MM.1S (cell line): ENCODE results near the gene CCDC85C.

ENCODE experiments used
- DNase-seq: peaks from one replicate; pipeline ENCODE4 v3.0.0-alpha.2; 2015
- H2AFZ ChIP-seq: fragments of 300-600 bp; sonication (generic); 2 replicates; pipeline ENCODE4 v1.6.0; 2016; ENCODE audit warnings: antibody characterized with exemption, low read length
- H3F3A ChIP-seq: fragments of 300-600 bp; sonication (generic); 2 replicates; pipeline ENCODE4 v1.6.1; 2016; ENCODE audit warnings: mild to moderate bottlenecking, antibody characterized with exemption, low read length, moderate library complexity, mixed read lengths; ENCODE audit not compliant: insufficient read depth
- H3K27ac ChIP-seq: fragments of 300-600 bp; sonication (generic); 2 replicates; pipeline ENCODE4 v1.5.1; 2016; ENCODE audit warnings: mild to moderate bottlenecking, low read length
- H3K27me3 ChIP-seq: fragments of 300-600 bp; sonication (generic); replicated peaks from 2 replicates; pipeline ENCODE4 v1.6.0; 2016; ENCODE audit warnings: low read length; ENCODE audit not compliant: insufficient read depth
- H3K36me3 ChIP-seq: fragments of 300-600 bp; sonication (generic); replicated peaks from 2 replicates; pipeline ENCODE4 v1.6.1; 2016; ENCODE audit warnings: mild to moderate bottlenecking, low read length, mixed read lengths; ENCODE audit not compliant: insufficient read depth
- H3K4me1 ChIP-seq: fragments of 300-600 bp; sonication (generic); 2 replicates; pipeline ENCODE4 v1.6.1; 2016; ENCODE audit warnings: low read length, mixed read lengths
- H3K4me2 ChIP-seq: fragments of 300-600 bp; sonication (generic); 2 replicates; pipeline ENCODE4 v1.6.0; 2016; ENCODE audit warnings: low read depth, low read length
- H3K4me3 ChIP-seq: fragments of 300-600 bp; sonication (generic); 2 replicates; pipeline ENCODE4 v1.5.1; 2016; ENCODE audit warnings: low read length, mixed read lengths
- H3K79me2 ChIP-seq: fragments of 300-600 bp; sonication (generic); 2 replicates; pipeline ENCODE4 v1.6.1; 2016; ENCODE audit warnings: mixed run types, low read length, mixed read lengths
- H3K9ac ChIP-seq: fragments of 300-600 bp; sonication (generic); 2 replicates; pipeline ENCODE4 v1.6.1; 2016; ENCODE audit warnings: low read length, mixed read lengths
- H3K9me2 ChIP-seq: fragments of 300-600 bp; sonication (generic); replicated peaks from 2 replicates; pipeline ENCODE4 v1.6.1; 2016; ENCODE audit warnings: mild to moderate bottlenecking, low read length, mixed read lengths; ENCODE audit not compliant: insufficient read depth
- H3K9me3 ChIP-seq: fragments of 300-600 bp; sonication (generic); replicated peaks from 2 replicates; pipeline ENCODE4 v1.6.1; 2016; ENCODE audit warnings: mild to moderate bottlenecking, low read length, mixed read lengths; ENCODE audit not compliant: insufficient read depth
- H4K20me1 ChIP-seq: fragments of 300-600 bp; sonication (generic); 2 replicates; pipeline ENCODE4 v1.6.1; 2016; ENCODE audit warnings: mild to moderate bottlenecking, low read length, moderate library complexity, mixed read lengths; ENCODE audit not compliant: insufficient read depth
- CTCF ChIP-seq: fragments of 300-600 bp; sonication (generic); IDR thresholded peaks from 2 replicates; pipeline ENCODE4 v1.5.1; 2016; ENCODE audit warnings: antibody characterized with exemption, low read length, mixed read lengths
- EZH2 ChIP-seq: fragments of 300-600 bp; sonication (generic); optimal IDR thresholded peaks from 2 replicates; pipeline ENCODE3; 2017; ENCODE audit warnings: low read depth, mild to moderate bottlenecking, antibody characterized with exemption, low read length, mixed read lengths
- EZH2phosphoT487 ChIP-seq: fragments of 300-600 bp; sonication (generic); IDR thresholded peaks from 2 replicates; pipeline ENCODE4 v1.6.1; 2018; ENCODE audit warnings: antibody characterized with exemption, low read length

CCDC85C gene

GRCh38 chr14:99554184-99554583 is 49.8 kb downstream of the CCDC85C start:
- Histone ChIP-seq H3K36me3 (no peaks in the 10 kb centered on the region), H4K20me1 (no peaks in the 10 kb centered on the region), H3K4me1 (no peaks in the 10 kb centered on the region)

GRCh38 chr14:99552572-99553216 is 51.3 kb downstream of the CCDC85C start:
- Histone ChIP-seq H3K4me3 (no peak overlapping the region), H3K36me3 (no peaks in the 10 kb centered on the region), H3K27ac (no peak overlapping the region), H3F3A (no peaks in the 10 kb centered on the region), H2AFZ (no peak overlapping the region), H3K9me3 (no peaks in the 10 kb centered on the region), H3K27me3 (no peaks in the 10 kb centered on the region), H4K20me1 (no peaks in the 10 kb centered on the region), H3K4me2 (no peak overlapping the region), H3K9ac (no peak overlapping the region), H3K4me1 (no peaks in the 10 kb centered on the region), H3K79me2 (no peaks in the 10 kb centered on the region), H3K9me2 (no peaks in the 10 kb centered on the region)
- DNase-seq = no peak
- TF ChIP-seq CTCF = no peak

More at GRCh38 chr14:99554184-99554583, 49.8 kb downstream of the CCDC85C start:
- no peak overlapping the region for H3K4me3 ChIP-seq
- no peak for DNase-seq
- no peak overlapping the region for H3K9ac ChIP-seq
- TF ChIP-seq EZH2 (no peak), EZH2phosphoT487 (no peak), CTCF (no peak)
- H3K27ac ChIP-seq = no peak overlapping the region
- H2AFZ ChIP-seq = no peak overlapping the region
- no peaks in the 10 kb centered on the region for H3K9me3 ChIP-seq
- H3K4me2 ChIP-seq = no peak overlapping the region
- H3K27me3 ChIP-seq = no peaks in the 10 kb centered on the region
- H3K9me2 ChIP-seq = no peaks in the 10 kb centered on the region
- H3K79me2 ChIP-seq = no peaks in the 10 kb centered on the region
- no peaks in the 10 kb centered on the region for H3F3A ChIP-seq

DNA sequence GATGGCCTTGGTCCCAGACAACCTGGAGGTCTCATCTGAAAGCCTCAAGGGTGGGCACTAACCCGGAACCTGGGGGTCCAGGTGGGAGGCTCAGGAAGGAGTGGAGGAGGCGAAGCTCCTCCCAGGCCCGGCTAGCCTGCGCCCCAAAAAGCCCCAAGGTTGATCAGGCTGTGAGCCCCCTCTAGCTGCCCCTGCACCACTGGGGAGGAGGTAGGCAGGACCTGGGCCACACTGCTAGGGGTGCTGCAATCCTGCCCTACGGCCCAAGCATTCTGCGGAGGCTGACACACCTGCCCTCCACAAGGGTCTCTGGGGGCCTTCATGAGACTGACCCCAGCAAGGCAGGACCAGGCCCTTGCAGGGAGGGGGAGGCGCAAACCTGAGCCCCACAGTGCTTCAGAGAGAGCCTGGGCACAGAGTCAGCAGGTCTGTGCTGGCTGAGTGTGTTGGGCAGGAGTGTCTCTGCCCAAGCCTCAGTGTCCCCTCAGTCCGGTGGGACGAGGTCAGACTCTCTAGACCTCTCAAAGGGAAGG is 51.9 kb downstream of the CCDC85C start:
- Histone ChIP-seq H3F3A (no peaks in the 10 kb centered on the region), H3K9ac (no peak overlapping the region), H2AFZ (no peak overlapping the region), H3K79me2 (no peaks in the 10 kb centered on the region), H3K27me3 (no peaks in the 10 kb centered on the region), H3K4me1 (no peaks in the 10 kb centered on the region), H3K9me2 (no peaks in the 10 kb centered on the region), H3K4me3 (no peak overlapping the region), H4K20me1 (no peaks in the 10 kb centered on the region), H3K27ac (no peak overlapping the region), H3K9me3 (no peaks in the 10 kb centered on the region), H3K36me3 (no peaks in the 10 kb centered on the region), H3K4me2 (no peak overlapping the region)
- TF ChIP-seq CTCF = no peak
- no peak for TF ChIP-seq EZH2phosphoT487
- TF ChIP-seq EZH2 = no peak
- no peak for DNase-seq
